Measurements from ENCODE around the gene MS4A4A.
A peak's percentile ranks its signal among the peaks of the same experiment; 100 is the strongest.
"Not testable (repeated sequence)": the region's sequence is repeated elsewhere in the genome, so short reads cannot be mapped to it uniquely, and the experiment has no call there.

The MS4A4A gene

GRCh38 chr11:60280412-60280811 lies at the start of gene MS4A4A:
Gene MS4A4A (plus strand): TSS chr11:60280666. CDS start chr11:60280676, 10 bp downstream.
- DNase-seq (ENCODE audit: low read depth in 2 of 2): no peak

GRCh38 chr11:60230681-60231080 lies 49.8 kb upstream of the MS4A4A start:
- no peak for DNase-seq (ENCODE audit: low read depth in 2 of 2)

- DNase-seq (ENCODE audit: low read depth in 2 of 2): no peak
Observed at GRCh38 chr11:60235321-60235720, 45.1 kb upstream of the MS4A4A start.

GRCh38 chr11:60240662-60241061 lies 39.8 kb upstream of the MS4A4A start:
- no peak for DNase-seq (ENCODE audit: low read depth in 2 of 2)

- no peak for DNase-seq (ENCODE audit: low read depth in 2 of 2)
Observed at GRCh38 chr11:60241786-60242185, 38.7 kb upstream of the MS4A4A start.

GRCh38 chr11:60242740-60243239 lies 37.7 kb upstream of the MS4A4A start, which contains the start of gene MS4A4E:
Gene MS4A4E (minus strand): TSS chr11:60243137. CDS start chr11:60230055, 13,082 bp downstream.
- no peak for DNase-seq (ENCODE audit: low read depth in 2 of 2)

- DNase-seq (ENCODE audit: low read depth in 2 of 2): peak in 1 of 2 donors; percentile 6
Observed at GRCh38 chr11:60251485-60252212, 28.8 kb upstream of the MS4A4A start.

GRCh38 chr11:60252213-60253108 lies 28.0 kb upstream of the MS4A4A start:
- no peak for DNase-seq (ENCODE audit: low read depth in 2 of 2)

- DNase-seq (ENCODE audit: low read depth in 2 of 2): no peak
Observed at GRCh38 chr11:60257956-60258722, 22.3 kb upstream of the MS4A4A start.

GRCh38 chr11:60261014-60261413 lies 19.5 kb upstream of the MS4A4A start:
- DNase-seq (ENCODE audit: low read depth in 2 of 2): no peak

- DNase-seq (ENCODE audit: low read depth in 2 of 2): no peak
Observed at GRCh38 chr11:60263402-60263801, 17.1 kb upstream of the MS4A4A start.

GRCh38 chr11:60264644-60265043 lies 15.8 kb upstream of the MS4A4A start:
- DNase-seq (ENCODE audit: low read depth in 2 of 2): no peak

- DNase-seq (ENCODE audit: low read depth in 2 of 2): no peak
Observed at GRCh38 chr11:60265373-60266214, 14.9 kb upstream of the MS4A4A start.

- DNase-seq (ENCODE audit: low read depth in 2 of 2): no peak
Observed at GRCh38 chr11:60274416-60274815, 6.0 kb upstream of the MS4A4A start.

- no peak for DNase-seq (ENCODE audit: low read depth in 2 of 2)
Observed at GRCh38 chr11:60281485-60281884, 1.0 kb downstream of the MS4A4A start.

- no peak for DNase-seq (ENCODE audit: low read depth in 2 of 2)
Observed at GRCh38 chr11:60282286-60282685, 1.8 kb downstream of the MS4A4A start.

GRCh38 chr11:60285411-60286126 lies 5.1 kb downstream of the MS4A4A start:
- not testable (repeated sequence) for DNase-seq (ENCODE audit: low read depth in 2 of 2)

GRCh38 chr11:60288531-60288930 lies 8.1 kb downstream of the MS4A4A start:
- DNase-seq (ENCODE audit: low read depth in 2 of 2): no peak

- no peak for DNase-seq (ENCODE audit: low read depth in 2 of 2)
Observed at GRCh38 chr11:60292145-60292544, 11.7 kb downstream of the MS4A4A start.

GRCh38 chr11:60301178-60301577 lies 20.7 kb downstream of the MS4A4A start:
- no peak for DNase-seq (ENCODE audit: low read depth in 2 of 2)
